C4-2B (cell line): ENCODE results near the gene KIAA1191.

Experiments
- H3K27ac ChIP-seq: fragments of 450-650 bp; 2 replicates; pipeline ENCODE4 v1.5.1; 2017
- CTCF ChIP-seq: fragments of 450-650 bp; conservative IDR thresholded peaks from 2 replicates; pipeline ENCODE4 v1.5.1; 2017; ENCODE audit warnings: mild to moderate bottlenecking
- ZFX ChIP-seq: fragments of 450-650 bp; IDR thresholded peaks from 2 replicates; pipeline ENCODE4 v1.6.1; 2017

Gene KIAA1191

GRCh38 chr5:176381979-176382378, 20.4 kb upstream of the KIAA1191 start:
- H3K27ac ChIP-seq: no peak overlapping the region
- TF ChIP-seq ZFX: no peak
- no peak for TF ChIP-seq CTCF

- no peak for TF ChIP-seq CTCF
- TF ChIP-seq ZFX: no peak
- H3K27ac ChIP-seq: no peak overlapping the region
These were observed 19.9 kb upstream of the KIAA1191 start for GRCh38 chr5:176381423-176381822.

GRCh38 chr5:176379881-176380280, 18.3 kb upstream of the KIAA1191 start:
- no peak overlapping the region for H3K27ac ChIP-seq
- TF ChIP-seq CTCF (no peak), ZFX (no peak)

GRCh38 chr5:176373100-176373818, 11.7 kb upstream of the KIAA1191 start:
- TF ChIP-seq ZFX: no peak
- no peak for TF ChIP-seq CTCF

GRCh38 chr5:176371621-176372539, 10.3 kb upstream of the KIAA1191 start:
- TF ChIP-seq ZFX: no peak
- TF ChIP-seq CTCF: no peak

More at GRCh38 chr5:176373100-176373818, 11.7 kb upstream of the KIAA1191 start:
- no peak overlapping the region for H3K27ac ChIP-seq

GRCh38 chr5:176369934-176370711, 8.6 kb upstream of the KIAA1191 start:
- TF ChIP-seq ZFX: no peak
- no peak for TF ChIP-seq CTCF
- H3K27ac ChIP-seq: no peak overlapping the region

More at GRCh38 chr5:176371621-176372539, 10.3 kb upstream of the KIAA1191 start:
- H3K27ac ChIP-seq: no peak overlapping the region
